Measurements from ENCODE around the gene KRTAP10-4. TPM values are rescaled to one million over a fixed set of nuclear protein-coding genes. Genes with fewer than 3 reads are reported as not detected.
"Not testable (repeated sequence)": the region's sequence is repeated elsewhere in the genome, so short reads cannot be mapped to it uniquely, and the experiment has no call there.

Gene KRTAP10-4
- total RNA-seq, 4 donors from 2014 or later = not detected

GRCh38 chr21:44609193-44609592 lies 35.7 kb downstream of the KRTAP10-4 start:
- no peak overlapping the region for H3K4me3 ChIP-seq
- peaks cover 70% of the 10 kb centered on the region for H3K27me3 ChIP-seq
- TF ChIP-seq CTCF (IDR thresholded peaks at IDR 0.05) = no peak
- TF ChIP-seq EP300 (IDR thresholded peaks at IDR 0.05) = no peak
- H3K4me1 ChIP-seq = no peaks in the 10 kb centered on the region
- no peak for ATAC-seq
- H3K36me3 ChIP-seq = no peaks in the 10 kb centered on the region
- peaks cover 0 to 37% (median 0%) of the 10 kb centered on the region in 3 donors for H3K9me3 ChIP-seq
- no peak overlapping the region for H3K27ac ChIP-seq

GRCh38 chr21:44610157-44610843 lies 36.8 kb downstream of the KRTAP10-4 start:
- Histone ChIP-seq H3K9me3 (peaks cover 0 to 37% (median 0%) of the 10 kb centered on the region in 3 donors), H3K27me3 (peaks cover 73% of the 10 kb centered on the region)
- 93 to 95% methylated on average over 4 of the region's 7 CpGs for WGBS, 2 donors (ENCODE audit: low coverage in 1 of 2)
- H3K4me1 ChIP-seq, H3K27ac ChIP-seq, H3K36me3 ChIP-seq, ATAC-seq, H3K4me3 ChIP-seq: not testable (repeated sequence)

GRCh38 chr21:44611551-44611950 lies 38.0 kb downstream of the KRTAP10-4 start:
- H3K27me3 ChIP-seq = peaks cover 76% of the 10 kb centered on the region
- no peaks in the 10 kb centered on the region for H3K36me3 ChIP-seq
- TF ChIP-seq POLR2AphosphoS5 (IDR thresholded peaks at IDR 0.05) = no peak
- no peak for TF ChIP-seq CTCF (IDR thresholded peaks at IDR 0.05)
- no peak for TF ChIP-seq EP300 (IDR thresholded peaks at IDR 0.05)
- no peak for TF ChIP-seq POLR2A (IDR thresholded peaks at IDR 0.05)
- no peak for ATAC-seq
- no peaks in the 10 kb centered on the region for H3K4me1 ChIP-seq
- H3K27ac ChIP-seq = no peak overlapping the region
- WGBS, 2 donors (ENCODE audit: low coverage in 1 of 2) = no CpG with 5 or more reads among the region's 4 CpGs
- peaks cover 0 to 37% (median 0%) of the 10 kb centered on the region in 3 donors for H3K9me3 ChIP-seq
- no peak overlapping the region for H3K4me3 ChIP-seq

- Histone ChIP-seq H3K27me3 (peaks cover 76% of the 10 kb centered on the region), H3K36me3 (no peaks in the 10 kb centered on the region), H3K27ac (no peak within 1 kb of the TSS), H3K4me1 (no peaks in the 10 kb centered on the region), H3K4me3 (no peak within 1 kb of the TSS), H3K9me3 (peaks cover 0 to 37% (median 0%) of the 10 kb centered on the region in 3 donors)
- 90% methylated on average over 2 of the region's 8 CpGs; no CpG with 5 or more reads in 1 of the 2 donors for WGBS, 2 donors (ENCODE audit: low coverage in 1 of 2)
- TF ChIP-seq EP300 (IDR thresholded peaks at IDR 0.05) (no peak), POLR2A (IDR thresholded peaks at IDR 0.05) (no peak), CTCF (IDR thresholded peaks at IDR 0.05) (no peak), POLR2AphosphoS5 (IDR thresholded peaks at IDR 0.05) (no peak)
- ATAC-seq = no peak
Measured at GRCh38 chr21:44612029-44612486, 38.5 kb downstream of the KRTAP10-4 start, which contains the start of gene KRTAP10-8. Gene KRTAP10-8, plus strand, starts transcription at chr21:44612079. Its CDS starts 22 bp downstream, at chr21:44612101.

GRCh38 chr21:44612669-44613229 lies 39.2 kb downstream of the KRTAP10-4 start:
- Histone ChIP-seq H3K27ac (no peak overlapping the region), H3K36me3 (no peaks in the 10 kb centered on the region), H3K4me1 (no peaks in the 10 kb centered on the region), H3K27me3 (peaks cover 76% of the 10 kb centered on the region), H3K4me3 (no peak overlapping the region), H3K9me3 (peaks cover 0 to 37% (median 0%) of the 10 kb centered on the region in 3 donors)
- no peak for ATAC-seq
- WGBS, 2 donors (ENCODE audit: low coverage in 1 of 2) = 81 to 83% methylated on average over 8 to 10 of the region's 13 CpGs
- TF ChIP-seq EP300 (IDR thresholded peaks at IDR 0.05) (no peak), POLR2AphosphoS5 (IDR thresholded peaks at IDR 0.05) (no peak), CTCF (IDR thresholded peaks at IDR 0.05) (no peak), POLR2A (IDR thresholded peaks at IDR 0.05) (no peak)
